ENCODE data around the gene LRFN5. TPM values are rescaled to one million over a fixed set of nuclear protein-coding genes. Genes with fewer than 3 reads are reported as not detected.
"Not testable (repeated sequence)": the region's sequence is repeated elsewhere in the genome, so short reads cannot be mapped to it uniquely, and the experiment has no call there.

LRFN5 gene
- polyA plus RNA-seq, 3 donors = not detected

DNA sequence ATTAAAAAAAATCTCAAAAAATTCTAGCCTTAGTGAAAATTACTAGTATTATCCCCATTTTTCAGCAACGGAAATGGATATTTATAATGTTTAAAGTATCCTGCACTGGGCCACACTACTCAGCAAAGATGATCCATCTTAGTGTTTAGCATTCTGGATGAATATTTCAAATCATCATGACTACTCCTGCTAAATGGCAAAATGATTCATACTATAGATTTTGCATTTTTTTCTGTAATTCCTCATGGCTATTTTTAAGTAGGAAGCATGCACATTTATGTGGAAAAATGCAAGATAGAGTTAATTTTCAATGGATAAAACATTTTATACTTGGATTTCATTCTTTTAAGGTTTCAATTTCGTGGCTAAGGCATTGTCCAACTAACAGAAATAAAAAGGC, 59.6 kb downstream of the LRFN5 start:
- Histone ChIP-seq H3K9ac (ENCODE audit: insufficient read depth, low read length, poor library complexity, severe bottlenecking) (no peak overlapping the region), H3K79me2 (ENCODE audit: insufficient read depth, low read length) (no peaks in the 10 kb centered on the region), H3K4me2 (replicated peaks; ENCODE audit: extremely low read depth, low read length, poor library complexity, severe bottlenecking) (no peak overlapping the region), H3K36me3 (replicated peaks in 1 of 2; ENCODE audit: control insufficient read depth in 1 of 2, insufficient read depth in 2 of 2, low read length in 2 of 2) (no peaks in the 10 kb centered on the region), H3K4me3 (replicated peaks in 1 of 3; ENCODE audit: low read depth in 2 of 3, low read length in 3 of 3) (no peak overlapping the region), H3K4me1 (ENCODE audit: control insufficient read depth in 1 of 2, insufficient read depth in 2 of 2, low read length in 2 of 2) (no peaks in the 10 kb centered on the region), H3K27ac (ENCODE audit: low read depth in 1 of 2, low read length in 2 of 2) (no peak overlapping the region), H3K9me3 (replicated peaks in 1 of 2; ENCODE audit: control insufficient read depth in 1 of 2, insufficient read depth in 1 of 2, low read length in 2 of 2) (no peaks in the 10 kb centered on the region), H4K20me1 (ENCODE audit: insufficient read depth, low read length) (no peaks in the 10 kb centered on the region), H3K27me3 (ENCODE audit: control insufficient read depth in 2 of 2, insufficient read depth in 2 of 2, low read length in 2 of 2) (no peaks in the 10 kb centered on the region), H2AFZ (ENCODE audit: insufficient read depth, low read depth, low read length, poor library complexity, severe bottlenecking) (no peak overlapping the region)
- Mint-ChIP-seq H3K36me3 (no peaks in the 10 kb centered on the region), H3K4me3 (no peak overlapping the region), H3K27ac (no peak overlapping the region), H3K4me1 (no peaks in the 10 kb centered on the region), H3K27me3 (ENCODE audit: low read depth in 3 of 3) (peaks cover 0 to 1% (median 0%) of the 10 kb centered on the region in 3 donors), H3K9me3 (no peaks in the 10 kb centered on the region)
- WGBS (ENCODE audit: insufficient coverage) = 17% methylated on average over 1 of the region's 2 CpGs
- TF ChIP-seq, protein P1, sequence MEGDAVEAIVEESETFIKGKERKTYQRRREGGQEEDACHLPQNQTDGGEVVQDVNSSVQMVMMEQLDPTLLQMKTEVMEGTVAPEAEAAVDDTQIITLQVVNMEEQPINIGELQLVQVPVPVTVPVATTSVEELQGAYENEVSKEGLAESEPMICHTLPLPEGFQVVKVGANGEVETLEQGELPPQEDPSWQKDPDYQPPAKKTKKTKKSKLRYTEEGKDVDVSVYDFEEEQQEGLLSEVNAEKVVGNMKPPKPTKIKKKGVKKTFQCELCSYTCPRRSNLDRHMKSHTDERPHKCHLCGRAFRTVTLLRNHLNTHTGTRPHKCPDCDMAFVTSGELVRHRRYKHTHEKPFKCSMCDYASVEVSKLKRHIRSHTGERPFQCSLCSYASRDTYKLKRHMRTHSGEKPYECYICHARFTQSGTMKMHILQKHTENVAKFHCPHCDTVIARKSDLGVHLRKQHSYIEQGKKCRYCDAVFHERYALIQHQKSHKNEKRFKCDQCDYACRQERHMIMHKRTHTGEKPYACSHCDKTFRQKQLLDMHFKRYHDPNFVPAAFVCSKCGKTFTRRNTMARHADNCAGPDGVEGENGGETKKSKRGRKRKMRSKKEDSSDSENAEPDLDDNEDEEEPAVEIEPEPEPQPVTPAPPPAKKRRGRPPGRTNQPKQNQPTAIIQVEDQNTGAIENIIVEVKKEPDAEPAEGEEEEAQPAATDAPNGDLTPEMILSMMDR (IDR thresholded peaks at IDR 0.05) = no peak
- no peak for DNase-seq
- intact Hi-C loops (cut with micrococcal nuclease) = no loop called here

- H3K9ac ChIP-seq (ENCODE audit: insufficient read depth, low read length, poor library complexity, severe bottlenecking) = no peak overlapping the region
- H3K27me3 Mint-ChIP-seq (ENCODE audit: low read depth in 3 of 3) = peaks cover 0 to 1% (median 0%) of the 10 kb centered on the region in 3 donors
- H3K4me3 ChIP-seq (replicated peaks in 1 of 3; ENCODE audit: low read depth in 2 of 3, low read length in 3 of 3) = no peak overlapping the region
- no peaks in the 10 kb centered on the region for H3K36me3 ChIP-seq (replicated peaks in 1 of 2; ENCODE audit: control insufficient read depth in 1 of 2, insufficient read depth in 2 of 2, low read length in 2 of 2)
- no peak overlapping the region for H2AFZ ChIP-seq (ENCODE audit: insufficient read depth, low read depth, low read length, poor library complexity, severe bottlenecking)
- H3K36me3 Mint-ChIP-seq = no peaks in the 10 kb centered on the region
- TF ChIP-seq, protein P1 (IDR thresholded peaks at IDR 0.05) = no peak
- intact Hi-C loops (cut with micrococcal nuclease) = no loop called here
- H3K4me1 Mint-ChIP-seq = no peaks in the 10 kb centered on the region
- H3K27me3 ChIP-seq (ENCODE audit: control insufficient read depth in 2 of 2, insufficient read depth in 2 of 2, low read length in 2 of 2) = no peaks in the 10 kb centered on the region
- no peaks in the 10 kb centered on the region for H4K20me1 ChIP-seq (ENCODE audit: insufficient read depth, low read length)
- H3K9me3 Mint-ChIP-seq = no peaks in the 10 kb centered on the region
- H3K4me3 Mint-ChIP-seq = no peak overlapping the region
- no peak overlapping the region for H3K27ac Mint-ChIP-seq
- H3K4me2 ChIP-seq (replicated peaks; ENCODE audit: extremely low read depth, low read length, poor library complexity, severe bottlenecking) = no peak overlapping the region
- H3K27ac ChIP-seq (ENCODE audit: low read depth in 1 of 2, low read length in 2 of 2) = no peak overlapping the region
- H3K9me3 ChIP-seq (replicated peaks in 1 of 2; ENCODE audit: control insufficient read depth in 1 of 2, insufficient read depth in 1 of 2, low read length in 2 of 2) = no peaks in the 10 kb centered on the region
- no peaks in the 10 kb centered on the region for H3K4me1 ChIP-seq (ENCODE audit: control insufficient read depth in 1 of 2, insufficient read depth in 2 of 2, low read length in 2 of 2)
- no peak for DNase-seq
- no peaks in the 10 kb centered on the region for H3K79me2 ChIP-seq (ENCODE audit: insufficient read depth, low read length)
- WGBS (ENCODE audit: insufficient coverage) = no CpG with 5 or more reads among the region's 1 CpG
Observed at GRCh38 chr14:41668356-41668755, 61.7 kb downstream of the LRFN5 start.

DNA sequence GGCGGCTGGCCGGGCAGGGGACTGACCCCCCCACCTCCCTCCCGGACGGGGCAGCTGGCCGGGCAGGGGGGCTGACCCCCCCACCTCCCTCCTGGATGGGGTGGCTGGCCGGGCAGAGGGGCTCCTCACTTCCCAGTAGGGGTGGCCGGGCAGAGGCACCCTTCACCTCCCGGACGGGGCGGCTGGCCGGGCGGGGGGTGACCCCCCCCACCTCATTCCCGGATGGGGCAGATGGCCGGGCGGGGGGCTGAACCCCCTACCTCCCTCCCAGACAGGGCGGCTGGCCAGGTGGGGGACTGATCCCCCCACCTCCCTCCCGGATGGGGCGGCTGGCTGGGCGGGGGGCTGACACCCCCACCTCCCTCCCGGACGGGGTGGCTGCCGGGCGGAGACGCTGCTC, 66.9 kb downstream of the LRFN5 start:
- H3K27me3 Mint-ChIP-seq (ENCODE audit: low read depth in 3 of 3); DNase-seq; H4K20me1 ChIP-seq (ENCODE audit: insufficient read depth, low read length); H3K27me3 ChIP-seq (ENCODE audit: control insufficient read depth in 2 of 2, insufficient read depth in 2 of 2, low read length in 2 of 2); H3K4me3 Mint-ChIP-seq; H3K27ac Mint-ChIP-seq; H3K36me3 Mint-ChIP-seq; H3K4me1 Mint-ChIP-seq; H3K9me3 ChIP-seq (replicated peaks in 1 of 2; ENCODE audit: control insufficient read depth in 1 of 2, insufficient read depth in 1 of 2, low read length in 2 of 2); H3K4me1 ChIP-seq (ENCODE audit: control insufficient read depth in 1 of 2, insufficient read depth in 2 of 2, low read length in 2 of 2); H3K36me3 ChIP-seq (replicated peaks in 1 of 2; ENCODE audit: control insufficient read depth in 1 of 2, insufficient read depth in 2 of 2, low read length in 2 of 2); H3K27ac ChIP-seq (ENCODE audit: low read depth in 1 of 2, low read length in 2 of 2); H2AFZ ChIP-seq (ENCODE audit: insufficient read depth, low read depth, low read length, poor library complexity, severe bottlenecking); H3K4me2 ChIP-seq (replicated peaks; ENCODE audit: extremely low read depth, low read length, poor library complexity, severe bottlenecking); H3K4me3 ChIP-seq (replicated peaks in 1 of 3; ENCODE audit: low read depth in 2 of 3, low read length in 3 of 3); H3K79me2 ChIP-seq (ENCODE audit: insufficient read depth, low read length); intact Hi-C loops (cut with micrococcal nuclease); H3K9ac ChIP-seq (ENCODE audit: insufficient read depth, low read length, poor library complexity, severe bottlenecking): not testable (repeated sequence)
- H3K9me3 Mint-ChIP-seq = peaks cover 0 to 11% (median 6%) of the 10 kb centered on the region in 7 donors
- WGBS (ENCODE audit: insufficient coverage) = 95% methylated on average over 10 of the region's 24 CpGs
